ENCODE results near the gene MAPKAPK5.

DNA sequence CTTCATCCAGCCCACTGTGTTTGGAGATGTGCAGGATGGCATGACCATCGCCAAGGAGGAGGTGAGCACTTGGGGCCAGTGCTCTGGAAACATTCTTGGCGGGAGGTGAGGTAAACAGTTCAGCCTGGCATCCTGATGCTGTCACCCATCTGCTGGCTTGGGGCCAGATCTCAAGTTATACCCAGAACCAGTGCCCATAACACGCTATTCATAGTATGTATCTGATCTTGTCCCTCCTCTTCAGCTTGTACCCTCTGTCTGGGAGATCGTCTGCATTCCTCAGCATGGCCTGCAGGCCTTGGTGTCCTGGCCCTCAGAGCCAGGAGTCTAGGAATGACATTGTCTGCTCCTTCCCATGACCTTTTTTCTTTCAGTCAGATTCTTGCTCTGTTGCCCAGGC lies 43.8 kb upstream of the MAPKAPK5 start:
- TF ChIP-seq NR2C2 (IDR thresholded peaks at IDR 0.05; ENCODE audit: borderline replicate concordance, control insufficient read depth, insufficient read length, low read depth) (no peak), YBX1 (IDR thresholded peaks at IDR 0.05) (no peak)
- TF ChIP-seq, protein P1, sequence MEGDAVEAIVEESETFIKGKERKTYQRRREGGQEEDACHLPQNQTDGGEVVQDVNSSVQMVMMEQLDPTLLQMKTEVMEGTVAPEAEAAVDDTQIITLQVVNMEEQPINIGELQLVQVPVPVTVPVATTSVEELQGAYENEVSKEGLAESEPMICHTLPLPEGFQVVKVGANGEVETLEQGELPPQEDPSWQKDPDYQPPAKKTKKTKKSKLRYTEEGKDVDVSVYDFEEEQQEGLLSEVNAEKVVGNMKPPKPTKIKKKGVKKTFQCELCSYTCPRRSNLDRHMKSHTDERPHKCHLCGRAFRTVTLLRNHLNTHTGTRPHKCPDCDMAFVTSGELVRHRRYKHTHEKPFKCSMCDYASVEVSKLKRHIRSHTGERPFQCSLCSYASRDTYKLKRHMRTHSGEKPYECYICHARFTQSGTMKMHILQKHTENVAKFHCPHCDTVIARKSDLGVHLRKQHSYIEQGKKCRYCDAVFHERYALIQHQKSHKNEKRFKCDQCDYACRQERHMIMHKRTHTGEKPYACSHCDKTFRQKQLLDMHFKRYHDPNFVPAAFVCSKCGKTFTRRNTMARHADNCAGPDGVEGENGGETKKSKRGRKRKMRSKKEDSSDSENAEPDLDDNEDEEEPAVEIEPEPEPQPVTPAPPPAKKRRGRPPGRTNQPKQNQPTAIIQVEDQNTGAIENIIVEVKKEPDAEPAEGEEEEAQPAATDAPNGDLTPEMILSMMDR (IDR thresholded peaks at IDR 0.05 in 2 of 3, conservative IDR thresholded peaks at IDR 0.05 in 1 of 3; ENCODE audit: control insufficient read depth in 2 of 3, extremely low read depth in 1 of 3, insufficient read depth in 1 of 3, low read depth in 3 of 3, low read length in 3 of 3): no peak
- TF ChIP-seq, protein P2, sequence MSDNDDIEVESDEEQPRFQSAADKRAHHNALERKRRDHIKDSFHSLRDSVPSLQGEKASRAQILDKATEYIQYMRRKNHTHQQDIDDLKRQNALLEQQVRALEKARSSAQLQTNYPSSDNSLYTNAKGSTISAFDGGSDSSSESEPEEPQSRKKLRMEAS (IDR thresholded peaks at IDR 0.05; ENCODE audit: low read depth, low read length): no peak
